GM21360 (cell line): ENCODE measurements around the gene SAMD11.

Source experiments
- ATAC-seq: cut with Tn5 transposase; IDR thresholded peaks from one replicate; pipeline ENCODE4 v1.9.1; 2021; ENCODE audit warnings: mild to moderate bottlenecking, moderate library complexity; ENCODE audit not compliant: unreplicated experiment

SAMD11 gene

GRCh38 chr1:904310-904950 is 19.3 kb upstream of the SAMD11 start:
- no peak for ATAC-seq

GRCh38 chr1:905071-905749 is 18.5 kb upstream of the SAMD11 start:
- ATAC-seq = no peak

GRCh38 chr1:905811-906599 is 17.7 kb upstream of the SAMD11 start:
- ATAC-seq = no peak

GRCh38 chr1:906600-907420 is 16.9 kb upstream of the SAMD11 start:
- ATAC-seq = no peak

GRCh38 chr1:907611-908451 is 15.9 kb upstream of the SAMD11 start:
- no peak for ATAC-seq

GRCh38 chr1:908661-909060 is 15.1 kb upstream of the SAMD11 start:
- ATAC-seq = no peak

- ATAC-seq = no peak
These were observed 13.8 kb upstream of the SAMD11 start for GRCh38 chr1:909861-910310.

- no peak for ATAC-seq
These were observed 13.3 kb upstream of the SAMD11 start for GRCh38 chr1:910311-910880.

GRCh38 chr1:910881-911721 is 12.6 kb upstream of the SAMD11 start:
- ATAC-seq = no peak

- no peak for ATAC-seq
These were observed 11.6 kb upstream of the SAMD11 start for GRCh38 chr1:911875-912739.

- ATAC-seq = no peak
These were observed 10.9 kb upstream of the SAMD11 start for GRCh38 chr1:912740-913301.

GRCh38 chr1:913491-914130 is 10.1 kb upstream of the SAMD11 start:
- ATAC-seq = no peak

GRCh38 chr1:914131-914890 is 9.4 kb upstream of the SAMD11 start:
- no peak for ATAC-seq

- ATAC-seq = no peak
These were observed 8.8 kb upstream of the SAMD11 start for GRCh38 chr1:914891-915280.

GRCh38 chr1:915295-916172 is 8.2 kb upstream of the SAMD11 start:
- ATAC-seq = no peak
